Suprapubic skin (tissue), 4 donors: ENCODE data around the gene GPR139. TPM values are rescaled to one million over a fixed set of nuclear protein-coding genes. Genes with fewer than 3 reads are reported as not detected.

ENCODE experiments used
- DNase-seq, 2 donors: peaks; one replicate each; pipeline ENCODE4 v3.0.0-alpha.2; 2019; ENCODE audit warnings: low spot score in 2 of 2
- H3K27ac ChIP-seq: fragments of 200-600 bp; sonication (generic); one replicate; pipeline ENCODE4 v1.5.1; 2019
- H3K27me3 ChIP-seq: fragments of 200-600 bp; sonication (generic); one replicate; pipeline ENCODE4 v1.5.1; 2019
- H3K36me3 ChIP-seq: fragments of 200-600 bp; sonication (generic); one replicate; pipeline ENCODE4 v1.5.1; 2019
- H3K4me1 ChIP-seq: fragments of 200-600 bp; sonication (generic); one replicate; pipeline ENCODE4 v1.5.1; 2019
- H3K4me3 ChIP-seq: fragments of 200-600 bp; sonication (generic); one replicate; pipeline ENCODE4 v1.5.1; 2019; ENCODE audit warnings: mild to moderate bottlenecking
- H3K9me3 ChIP-seq: fragments of 200-600 bp; sonication (generic); one replicate; pipeline ENCODE4 v1.5.1; 2019
- EP300 ChIP-seq: sonication (generic); formaldehyde crosslinking; IDR thresholded peaks from one replicate; pipeline ENCODE4 v1.6.1; 2017; ENCODE audit warnings: antibody characterized with exemption
- POLR2A ChIP-seq, 2 donors: fragments of 450-650 bp; IDR thresholded peaks; one replicate each; pipeline ENCODE4 v1.6.1; 2017; ENCODE audit warnings: antibody characterized with exemption in 2 of 2, mild to moderate bottlenecking in 2 of 2, moderate library complexity in 2 of 2
- POLR2AphosphoS5 ChIP-seq, 3 donors: sonication (generic); formaldehyde crosslinking; IDR thresholded peaks; one replicate each; pipeline ENCODE4 v1.6.1; 2017; ENCODE audit warnings: antibody characterized with exemption in 3 of 3
- WGBS: methylation state at CpG from one replicate; pipeline ENCODE4 v1.1.5; 2018; 5-methylcytosine and 5-hydroxymethylcytosine counted together
- total RNA-seq, 4 donors: library from RNA; depleted of rRNA; stranded (reverse); fragments of >200 nt; gene quantifications; one replicate each; pipeline ENCODE4 v1.1.0, GENCODE V29; 2016
- TF ChIP-seq, protein P1 (sequence below), 2 donors: fragments of 200-600 bp in 1 of 2; fragments of 450-650 bp in 1 of 2; sonication (generic) in 1 of 2; IDR thresholded peaks; one replicate each; pipeline ENCODE4 v1.5.1; 2016 to 2019; ENCODE audit warnings: antibody characterized with exemption in 2 of 2, mild to moderate bottlenecking in 1 of 2, moderate library complexity in 1 of 2

GPR139 gene
- total RNA-seq, 4 donors from 2014 or later = not detected

DNA sequence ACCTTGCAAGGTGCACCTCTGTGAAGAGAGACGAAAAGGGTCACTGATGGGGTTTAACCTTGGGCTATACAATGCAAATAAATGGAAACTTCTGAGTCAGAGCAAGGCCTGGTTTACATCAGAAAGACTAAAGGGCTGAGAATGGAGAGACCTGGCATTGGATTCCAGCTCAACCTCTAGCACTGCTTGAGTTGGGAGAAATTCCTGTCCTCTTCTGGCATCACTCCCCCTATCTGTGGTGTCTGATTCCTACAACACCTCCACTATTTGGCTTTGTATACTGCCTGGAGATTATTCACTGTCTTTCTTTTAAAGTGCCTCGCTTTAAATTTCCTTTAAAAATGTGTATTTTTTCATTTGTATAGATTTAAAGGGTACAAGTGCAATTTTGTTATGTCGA is 68.8 kb downstream of the GPR139 start:
- TF ChIP-seq, protein P1, sequence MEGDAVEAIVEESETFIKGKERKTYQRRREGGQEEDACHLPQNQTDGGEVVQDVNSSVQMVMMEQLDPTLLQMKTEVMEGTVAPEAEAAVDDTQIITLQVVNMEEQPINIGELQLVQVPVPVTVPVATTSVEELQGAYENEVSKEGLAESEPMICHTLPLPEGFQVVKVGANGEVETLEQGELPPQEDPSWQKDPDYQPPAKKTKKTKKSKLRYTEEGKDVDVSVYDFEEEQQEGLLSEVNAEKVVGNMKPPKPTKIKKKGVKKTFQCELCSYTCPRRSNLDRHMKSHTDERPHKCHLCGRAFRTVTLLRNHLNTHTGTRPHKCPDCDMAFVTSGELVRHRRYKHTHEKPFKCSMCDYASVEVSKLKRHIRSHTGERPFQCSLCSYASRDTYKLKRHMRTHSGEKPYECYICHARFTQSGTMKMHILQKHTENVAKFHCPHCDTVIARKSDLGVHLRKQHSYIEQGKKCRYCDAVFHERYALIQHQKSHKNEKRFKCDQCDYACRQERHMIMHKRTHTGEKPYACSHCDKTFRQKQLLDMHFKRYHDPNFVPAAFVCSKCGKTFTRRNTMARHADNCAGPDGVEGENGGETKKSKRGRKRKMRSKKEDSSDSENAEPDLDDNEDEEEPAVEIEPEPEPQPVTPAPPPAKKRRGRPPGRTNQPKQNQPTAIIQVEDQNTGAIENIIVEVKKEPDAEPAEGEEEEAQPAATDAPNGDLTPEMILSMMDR (IDR thresholded peaks at IDR 0.05) = no peak
- TF ChIP-seq POLR2A (IDR thresholded peaks at IDR 0.05) (no peak), EP300 (no peak), POLR2AphosphoS5 (IDR thresholded peaks at IDR 0.05) (no peak)
- Histone ChIP-seq H3K4me1 (no peaks in the 10 kb centered on the region), H3K27me3 (peaks cover 11% of the 10 kb centered on the region), H3K27ac (no peak overlapping the region), H3K9me3 (no peaks in the 10 kb centered on the region), H3K36me3 (no peaks in the 10 kb centered on the region), H3K4me3 (no peak overlapping the region)
- no peak for DNase-seq
- 46% methylated on average over 3 of the region's 3 CpGs for WGBS

DNA sequence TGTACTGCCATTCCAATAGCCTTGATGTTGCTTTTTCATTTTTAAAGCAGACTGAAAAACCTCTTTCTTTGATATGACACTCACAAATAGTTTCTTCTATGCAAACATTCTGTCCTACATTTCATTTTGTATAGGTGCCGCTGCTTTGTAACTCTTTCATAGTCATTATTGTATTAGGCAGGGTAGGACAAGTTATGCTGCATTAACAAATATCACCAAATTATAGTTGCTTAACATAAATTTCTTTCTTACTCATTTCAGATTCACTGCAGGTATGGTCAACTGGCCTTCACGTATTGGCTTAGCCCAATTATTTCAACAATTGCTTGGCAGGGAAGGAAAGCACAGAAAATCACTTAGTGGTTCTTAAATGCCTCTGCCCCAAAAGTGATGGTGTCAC is 70.8 kb downstream of the GPR139 start:
- Histone ChIP-seq H3K27me3 (peaks cover 11% of the 10 kb centered on the region), H3K9me3 (no peaks in the 10 kb centered on the region), H3K4me1 (no peaks in the 10 kb centered on the region), H3K36me3 (no peaks in the 10 kb centered on the region), H3K27ac (no peak overlapping the region), H3K4me3 (no peak overlapping the region)
- TF ChIP-seq POLR2A (IDR thresholded peaks at IDR 0.05) = no peak
- no peak for TF ChIP-seq EP300
- no peak for TF ChIP-seq POLR2AphosphoS5 (IDR thresholded peaks at IDR 0.05)
- TF ChIP-seq, protein P1 (IDR thresholded peaks at IDR 0.05) = no peak
- no peak for DNase-seq
- WGBS = 94% methylated on average over 2 of the region's 2 CpGs

DNA sequence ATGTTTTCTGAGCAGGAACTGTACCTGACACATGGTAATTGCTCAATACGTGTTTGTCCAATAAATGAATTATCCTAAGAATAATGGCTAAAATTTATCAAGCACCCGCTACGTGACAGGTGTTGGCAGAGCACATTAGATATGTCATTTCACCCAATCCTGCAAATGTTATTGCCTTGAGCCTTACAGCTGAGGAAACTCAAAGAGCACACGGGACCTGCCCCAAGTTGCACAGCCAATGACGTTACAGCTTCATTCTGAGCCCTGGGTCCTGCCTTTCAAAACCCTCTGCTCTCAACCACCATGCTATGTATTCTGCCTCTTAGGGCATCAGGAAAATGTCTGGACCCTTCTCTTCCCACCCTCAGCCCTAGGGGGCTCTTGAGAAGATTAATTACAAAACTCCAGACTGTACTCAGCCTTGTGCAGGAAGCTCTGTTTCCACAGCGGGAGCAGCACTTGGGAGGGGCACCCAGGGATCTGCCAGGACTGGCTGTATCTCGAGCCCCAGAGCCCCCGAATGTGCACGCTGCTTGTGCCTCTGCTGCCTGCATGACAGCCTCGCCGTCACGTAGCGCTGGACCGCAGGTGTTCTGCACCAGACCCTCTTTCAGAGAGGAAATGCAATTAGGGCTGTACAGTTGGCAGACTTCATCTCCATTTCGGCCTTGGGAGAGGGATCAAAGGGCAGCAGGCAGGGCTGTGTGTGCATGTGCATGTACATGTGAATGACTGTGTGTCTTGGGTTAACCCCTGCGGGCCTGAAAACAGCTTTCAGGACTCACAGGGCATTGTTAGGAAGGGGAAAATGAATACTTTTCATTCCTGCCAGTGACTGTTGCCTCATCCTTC is 71.6 kb downstream of the GPR139 start:
- DNase-seq = no peak
- H3K4me1 ChIP-seq = no peaks in the 10 kb centered on the region
- H3K27me3 ChIP-seq = peaks cover 11% of the 10 kb centered on the region
- no peak overlapping the region for H3K4me3 ChIP-seq
- no peaks in the 10 kb centered on the region for H3K36me3 ChIP-seq
- WGBS = 70% methylated on average over 16 of the region's 16 CpGs
- no peaks in the 10 kb centered on the region for H3K9me3 ChIP-seq
- no peak for TF ChIP-seq POLR2AphosphoS5 (IDR thresholded peaks at IDR 0.05)
- TF ChIP-seq, protein P1 (IDR thresholded peaks at IDR 0.05) = no peak
- no peak for TF ChIP-seq EP300
- TF ChIP-seq POLR2A (IDR thresholded peaks at IDR 0.05) = no peak
- H3K27ac ChIP-seq = no peak overlapping the region

DNA sequence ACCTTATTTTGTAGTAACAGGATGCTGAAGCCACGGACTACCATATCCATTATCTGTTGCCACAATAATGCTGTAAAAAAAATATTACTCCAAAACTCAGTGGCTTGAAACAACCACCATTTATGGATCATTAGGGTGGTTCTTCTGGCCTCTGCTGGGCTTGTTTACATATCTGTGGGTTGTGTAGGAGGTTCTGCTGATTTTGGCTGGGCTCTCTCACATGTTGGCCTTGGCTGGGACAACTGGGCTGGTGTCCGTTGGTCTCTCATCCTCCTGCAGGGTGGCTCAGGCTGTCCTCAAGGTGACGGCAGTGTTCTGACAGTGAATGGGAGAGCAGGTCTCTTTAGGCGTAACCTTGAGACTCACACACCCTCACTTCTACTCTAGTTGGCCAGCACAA is 76.0 kb downstream of the GPR139 start:
- no peaks in the 10 kb centered on the region for H3K9me3 ChIP-seq
- H3K27ac ChIP-seq = no peak overlapping the region
- no peak for TF ChIP-seq EP300
- TF ChIP-seq, protein P1 (IDR thresholded peaks at IDR 0.05) = no peak
- TF ChIP-seq POLR2A (IDR thresholded peaks at IDR 0.05) = no peak
- no peak for TF ChIP-seq POLR2AphosphoS5 (IDR thresholded peaks at IDR 0.05)
- H3K4me3 ChIP-seq = no peak overlapping the region
- no peak for DNase-seq
- H3K36me3 ChIP-seq = no peaks in the 10 kb centered on the region
- peaks cover 11% of the 10 kb centered on the region for H3K27me3 ChIP-seq
- H3K4me1 ChIP-seq = no peaks in the 10 kb centered on the region
- 66% methylated on average over 4 of the region's 4 CpGs for WGBS

DNA sequence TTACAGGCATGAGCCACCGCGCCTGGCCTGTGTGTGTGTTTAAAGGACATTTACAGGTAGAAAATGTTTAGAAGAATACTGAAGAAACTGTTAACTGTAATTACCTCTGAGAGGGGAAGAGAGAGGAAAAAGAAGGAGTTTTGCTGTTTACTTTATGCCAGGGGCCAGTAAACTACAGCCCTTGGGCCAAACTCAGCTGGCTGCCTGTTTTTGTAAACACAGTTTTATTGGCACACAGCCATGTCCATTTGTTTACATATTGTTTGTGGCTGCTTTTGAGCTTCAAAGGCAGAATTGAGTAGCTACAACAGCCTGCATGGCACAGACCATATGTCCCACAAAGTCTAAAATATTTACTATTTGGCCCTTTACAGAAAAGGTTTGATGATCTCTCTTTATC is 76.4 kb downstream of the GPR139 start:
- H3K27me3 ChIP-seq = peaks cover 7% of the 10 kb centered on the region
- H3K36me3 ChIP-seq = no peaks in the 10 kb centered on the region
- H3K9me3 ChIP-seq = no peaks in the 10 kb centered on the region
- 73% methylated on average over 2 of the region's 2 CpGs for WGBS
- no peak for TF ChIP-seq POLR2A (IDR thresholded peaks at IDR 0.05)
- TF ChIP-seq EP300 = no peak
- no peak for TF ChIP-seq POLR2AphosphoS5 (IDR thresholded peaks at IDR 0.05)
- TF ChIP-seq, protein P1 (IDR thresholded peaks at IDR 0.05) = no peak
- DNase-seq = no peak
- no peak overlapping the region for H3K27ac ChIP-seq
- no peak overlapping the region for H3K4me3 ChIP-seq
- no peaks in the 10 kb centered on the region for H3K4me1 ChIP-seq
